GM19025 (cell line): ENCODE measurements around the gene BAZ1A.
"Not testable (repeated sequence)": the region's sequence is repeated elsewhere in the genome, so short reads cannot be mapped to it uniquely, and the experiment has no call there.

ENCODE experiments used
- ATAC-seq: cut with Tn5 transposase; IDR thresholded peaks from one replicate; pipeline ENCODE4 v1.9.1; 2021; ENCODE audit warnings: mild to moderate bottlenecking, low read depth, moderate library complexity; ENCODE audit not compliant: unreplicated experiment

Gene BAZ1A

GRCh38 chr14:34857689-34858449 is 17.3 kb downstream of the BAZ1A start:
- no peak for ATAC-seq

- ATAC-seq: no peak
Observed at GRCh38 chr14:34853041-34853440, 22.1 kb downstream of the BAZ1A start.

DNA sequence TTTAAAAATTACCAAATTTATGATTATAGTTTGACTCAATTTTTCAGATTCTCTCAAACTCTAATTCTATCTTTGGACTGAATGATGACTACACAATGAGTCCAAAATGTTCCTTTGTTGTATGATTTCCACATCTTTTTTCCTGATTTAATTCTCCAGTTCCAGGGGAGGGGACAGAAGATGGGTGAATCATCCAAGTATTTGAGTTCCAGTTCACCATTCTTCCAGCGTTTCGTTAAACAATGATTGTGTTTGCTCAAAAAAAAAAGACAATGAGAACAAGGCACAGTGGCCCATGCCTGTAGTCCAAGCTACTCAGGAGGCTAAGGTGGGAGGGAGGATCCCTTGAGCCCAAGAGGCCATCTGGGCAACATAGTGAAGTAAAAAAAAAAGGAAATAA is 23.8 kb downstream of the BAZ1A start:
- ATAC-seq: no peak

GRCh38 chr14:34845869-34846268 is 29.3 kb downstream of the BAZ1A start:
- ATAC-seq: no peak

GRCh38 chr14:34843011-34843554 is 32.1 kb downstream of the BAZ1A start:
- no peak for ATAC-seq

GRCh38 chr14:34837801-34838322 is 37.3 kb downstream of the BAZ1A start:
- no peak for ATAC-seq

- no peak for ATAC-seq
Observed at GRCh38 chr14:34835312-34835711, 39.8 kb downstream of the BAZ1A start.

DNA sequence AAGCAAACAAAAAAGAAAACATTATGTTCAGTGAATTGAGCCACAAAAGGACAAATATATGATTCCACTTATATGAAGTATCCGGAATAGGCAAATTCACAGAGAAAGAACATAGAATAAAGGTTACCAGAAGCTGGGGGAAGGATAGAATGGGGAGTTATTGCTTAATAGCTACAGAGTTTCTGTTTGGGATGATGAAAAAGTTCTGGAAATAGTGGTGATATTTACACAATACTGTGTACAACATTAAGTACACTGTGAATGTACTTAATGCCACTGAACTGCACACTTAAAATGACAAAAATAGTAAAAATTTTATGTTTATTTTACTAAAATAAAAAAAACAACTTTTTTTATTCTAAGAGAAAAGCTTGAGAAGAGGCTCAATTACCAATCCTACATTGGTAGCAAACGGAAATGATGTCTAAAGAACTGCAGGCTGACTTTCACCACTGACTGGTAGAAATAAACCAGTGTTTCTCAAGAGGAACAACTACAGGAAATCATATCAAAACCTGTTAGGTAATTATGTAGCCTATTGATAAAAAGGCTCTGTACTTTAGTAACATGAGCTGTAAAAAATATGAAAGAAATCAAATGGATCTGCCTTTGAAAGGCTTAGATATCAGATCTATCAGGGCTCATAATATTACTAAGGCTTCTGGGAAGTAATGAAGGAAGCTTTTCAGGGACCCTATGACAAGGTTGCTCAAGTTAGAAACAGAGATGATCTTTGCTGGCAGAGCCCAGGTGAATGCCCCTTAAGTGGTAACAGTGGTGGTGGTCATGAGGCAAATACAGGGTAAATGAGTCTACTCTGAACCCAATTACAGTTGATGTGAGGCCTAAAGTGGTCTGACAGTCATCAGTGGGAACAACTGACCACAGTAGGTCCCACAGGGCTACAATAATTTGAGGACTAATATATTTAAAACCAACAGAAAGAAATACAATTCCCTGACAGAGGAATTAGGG is 41.3 kb downstream of the BAZ1A start:
- ATAC-seq: no peak

GRCh38 chr14:34826661-34827060 is 48.5 kb downstream of the BAZ1A start:
- no peak for ATAC-seq

DNA sequence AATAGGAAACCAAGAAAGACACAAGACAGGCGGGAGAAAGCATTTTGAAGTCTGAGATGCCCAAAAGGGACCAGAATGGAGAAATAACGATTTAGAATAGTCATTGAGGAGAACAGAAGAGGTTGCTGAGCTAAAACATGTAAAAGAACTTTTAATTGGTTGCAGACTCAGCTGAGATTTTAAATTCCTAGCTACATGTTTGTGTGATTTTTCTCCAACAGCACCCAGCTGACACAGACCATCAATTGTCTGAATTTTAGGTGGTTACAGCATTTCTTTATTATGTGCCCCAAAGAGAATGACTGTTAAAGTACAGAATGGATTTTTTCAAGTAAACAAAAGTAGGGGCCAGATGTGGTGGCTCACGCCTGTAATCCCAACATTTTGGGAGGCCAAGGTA is 50.3 kb downstream of the BAZ1A start:
- no peak for ATAC-seq

DNA sequence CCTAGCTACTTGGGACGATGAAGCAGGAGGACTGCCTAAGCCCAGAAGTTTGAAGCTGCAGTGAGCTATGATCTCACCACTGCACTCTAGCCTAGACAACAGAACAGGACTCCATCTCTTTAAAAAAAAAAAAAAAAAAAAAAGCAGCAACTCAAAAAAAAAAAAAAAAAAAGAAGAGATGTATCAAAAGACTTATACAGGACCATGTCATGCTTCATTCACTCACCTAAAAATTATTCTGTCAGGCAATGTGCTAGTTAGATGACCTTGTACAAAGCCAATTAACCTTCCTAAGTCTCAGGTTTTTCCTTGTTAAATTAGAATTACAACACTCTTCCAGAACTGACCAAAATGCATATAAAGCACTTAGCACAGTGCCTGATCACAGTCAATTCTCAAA is 50.9 kb downstream of the BAZ1A start:
- ATAC-seq: no peak

DNA sequence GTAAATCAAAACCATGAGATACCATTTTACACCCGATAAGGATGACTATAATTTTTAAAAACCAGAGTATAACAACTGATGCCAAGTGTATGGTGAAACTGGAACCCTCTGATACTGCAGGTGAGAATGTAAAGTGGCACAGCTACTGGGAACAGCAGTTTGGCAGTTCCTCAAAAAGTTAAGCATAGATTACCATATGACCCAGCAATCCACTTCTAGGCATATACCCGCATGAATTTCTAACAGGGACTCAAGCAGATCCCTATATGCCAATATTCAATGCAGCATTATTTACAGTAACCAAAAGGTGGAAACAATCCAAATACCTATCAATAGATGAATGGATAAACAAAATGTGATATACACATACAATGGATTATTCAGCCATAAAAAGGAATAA is 57.4 kb downstream of the BAZ1A start:
- ATAC-seq: no peak

- ATAC-seq: no peak
Observed at GRCh38 chr14:34810028-34810427, 65.1 kb downstream of the BAZ1A start.

GRCh38 chr14:34806257-34806656 is 68.9 kb downstream of the BAZ1A start:
- no peak for ATAC-seq

DNA sequence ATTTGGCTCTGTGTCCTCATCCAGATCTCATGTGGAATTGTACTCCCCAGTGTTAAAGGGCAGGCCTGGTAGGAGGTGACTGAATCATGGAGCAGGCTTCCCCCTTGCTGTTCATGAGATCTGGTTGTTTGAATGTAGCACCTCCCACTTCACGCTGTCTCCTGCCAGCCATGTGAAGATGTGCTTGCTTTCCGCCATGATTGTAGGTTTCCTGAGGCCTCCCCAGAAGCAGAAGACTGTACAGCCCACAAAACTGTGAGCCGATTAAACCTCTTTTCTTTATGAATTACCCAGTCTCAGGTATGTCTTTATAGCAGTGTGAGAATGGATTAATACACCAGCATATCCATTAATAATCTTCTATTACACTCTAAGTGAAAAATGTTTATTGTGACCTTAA is 70.2 kb downstream of the BAZ1A start:
- ATAC-seq: no peak

DNA sequence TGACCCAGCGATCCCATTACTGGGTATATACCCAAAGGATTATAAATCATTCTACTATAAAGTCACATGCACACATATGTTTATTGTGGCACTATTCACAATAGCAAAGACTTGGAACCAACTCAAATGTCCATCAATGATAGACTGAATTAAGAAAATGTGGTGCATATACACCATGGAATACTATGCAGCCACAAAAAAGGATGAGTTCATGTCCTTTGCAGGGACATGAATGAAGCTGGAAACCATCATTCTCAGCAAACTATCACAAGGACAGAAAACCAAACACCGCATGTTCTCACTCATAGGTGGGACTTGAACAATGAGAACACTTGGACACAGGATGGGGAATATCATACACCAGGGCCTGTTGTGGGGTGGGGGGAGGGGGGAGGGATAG is 76.3 kb downstream of the BAZ1A start:
- not testable (repeated sequence) for ATAC-seq

DNA sequence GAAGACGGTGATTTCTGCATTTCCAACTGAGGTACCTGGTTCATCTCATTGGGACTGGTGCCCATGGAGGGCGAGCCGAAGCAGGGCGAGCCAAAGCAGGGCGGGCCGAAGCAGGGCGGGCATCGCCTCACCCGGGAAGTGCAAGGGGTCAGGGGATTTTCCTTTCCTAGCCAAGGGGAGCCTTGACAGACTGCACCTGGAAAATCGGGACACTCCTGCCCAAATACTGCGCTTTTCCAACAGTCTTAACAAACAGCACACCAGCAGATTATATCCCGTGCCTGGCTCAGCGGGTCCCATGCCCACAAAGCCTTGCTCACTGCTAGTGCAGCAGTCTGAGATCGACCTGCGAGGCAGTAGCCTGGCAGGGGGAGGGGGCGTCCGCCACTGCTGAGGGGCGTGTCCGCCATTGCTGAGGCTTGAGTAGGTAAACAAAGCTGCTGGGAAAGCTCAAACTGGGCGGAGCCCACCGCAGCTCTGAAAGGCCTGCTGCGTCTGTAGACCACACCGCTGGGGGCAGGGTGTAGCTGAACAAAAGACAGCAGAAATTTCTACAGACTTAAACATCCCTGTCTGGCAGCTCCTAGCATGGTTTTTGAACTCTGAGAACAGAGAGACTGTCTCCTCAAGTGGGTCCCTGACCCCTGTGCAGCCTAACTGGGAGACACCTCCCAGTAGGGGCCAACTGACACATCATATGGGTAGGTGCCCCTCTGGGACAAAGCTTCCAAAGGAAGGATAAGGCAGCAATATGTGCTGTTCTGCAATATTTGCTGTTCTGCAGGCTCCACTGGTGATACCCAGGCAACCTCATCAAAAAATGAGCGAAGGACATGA is 77.2 kb downstream of the BAZ1A start:
- ATAC-seq: no peak

DNA sequence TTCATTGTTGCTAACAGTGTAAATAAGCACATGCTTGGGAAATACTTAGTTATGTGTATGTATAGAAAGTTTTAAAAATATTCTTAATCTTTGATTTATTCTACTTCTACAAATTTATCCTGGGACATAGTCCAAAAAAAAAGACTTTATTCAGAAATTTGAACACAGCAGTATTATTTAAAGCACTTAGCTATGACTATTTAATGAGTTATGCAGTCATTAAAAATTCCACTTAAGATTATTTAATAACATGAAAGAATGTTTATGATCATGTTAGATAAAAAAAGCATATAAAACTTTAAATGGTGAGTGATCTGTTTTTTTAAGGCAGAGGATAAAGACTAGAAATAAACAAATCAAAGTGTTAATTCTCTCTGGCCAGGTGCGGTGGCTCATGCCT is 78.3 kb downstream of the BAZ1A start:
- ATAC-seq: no peak

DNA sequence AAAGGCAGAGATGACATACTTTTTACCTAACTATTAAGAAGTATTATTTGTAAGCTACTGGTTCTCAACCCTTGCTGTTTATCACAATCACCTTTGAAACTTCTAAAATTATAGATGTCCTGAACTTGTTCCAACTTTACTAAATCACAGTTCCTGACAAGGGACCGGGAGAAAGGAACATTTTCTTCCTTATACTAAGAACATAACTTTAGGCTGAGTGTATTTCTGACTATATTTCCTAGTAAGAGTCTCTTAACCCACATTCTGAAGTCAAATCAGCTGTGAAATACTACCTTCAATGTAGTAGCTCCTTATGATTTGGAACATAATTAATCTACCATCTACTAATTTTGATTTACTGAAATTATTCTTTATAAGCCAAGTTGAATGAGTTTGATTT is 80.2 kb downstream of the BAZ1A start:
- ATAC-seq: no peak

GRCh38 chr14:34794217-34794616 is 80.9 kb downstream of the BAZ1A start:
- ATAC-seq: no peak
